Measurements from ENCODE around the gene SPOCK2. TPM values are rescaled to one million over a fixed set of nuclear protein-coding genes. Genes with fewer than 3 reads are reported as not detected.

Gene SPOCK2
- total and polyA plus RNA-seq, 2 of the 13 experiments (the other 11 are each of a cell fraction or from before 2014, with no cell fraction given), result 8.6 to 30.6 TPM

DNA sequence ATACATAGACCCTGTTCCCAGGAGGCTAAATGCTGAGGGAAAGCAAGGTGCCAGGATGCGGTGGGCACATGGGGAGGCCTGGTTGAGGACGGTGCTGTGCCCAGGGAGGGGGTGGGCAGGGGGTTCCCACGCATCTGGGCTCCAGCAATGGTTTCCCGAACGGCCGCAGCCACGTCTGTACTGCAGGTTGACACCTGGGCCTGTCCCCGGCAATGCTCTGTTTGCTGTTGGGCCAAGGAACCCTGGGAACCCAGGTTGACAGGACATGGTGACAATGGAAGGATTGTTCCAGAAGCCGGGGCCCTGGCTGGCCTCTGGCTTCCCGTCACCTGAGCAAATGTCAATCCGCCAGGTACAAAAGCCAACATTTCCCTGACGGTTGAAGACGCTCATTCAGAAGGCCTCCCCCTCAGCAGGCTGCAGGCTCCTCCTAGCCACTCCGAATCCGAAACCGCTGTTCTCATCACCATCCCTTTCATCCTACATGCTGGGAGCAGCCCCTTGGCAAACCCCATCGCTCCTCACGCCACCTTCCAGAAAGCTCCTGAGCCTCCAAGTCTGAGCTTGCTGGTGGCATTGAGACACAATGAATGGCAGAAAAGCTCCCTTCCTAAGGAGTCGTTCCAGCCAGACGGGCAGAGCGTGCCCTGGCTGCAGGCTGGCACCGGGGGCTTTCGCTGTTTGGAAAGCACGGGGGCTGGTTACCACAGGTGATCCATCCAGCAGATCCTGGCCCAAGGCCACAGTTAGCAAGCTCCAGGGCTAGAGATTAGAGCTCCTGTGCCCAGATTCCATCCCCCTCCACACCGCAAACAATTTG, 31.2 kb downstream of the SPOCK2 start (continued):
- TF ChIP-seq DPF2 (CRISPR knock-in tag; IDR thresholded peaks at IDR 0.05; ENCODE audit: borderline replicate concordance, low read depth) (peak; percentile 41; the same call in 1 of the 2 replicates), TFDP2 (CRISPR knock-in tag; IDR thresholded peaks at IDR 0.05) (peak; percentile 45; the same call in 1 of the 2 replicates), ZNF781 (CRISPR knock-in tag; IDR thresholded peaks at IDR 0.05; ENCODE audit: borderline replicate concordance, not compliant biosample characterization) (no peak), AHDC1 (CRISPR knock-in tag; IDR thresholded peaks at IDR 0.05; ENCODE audit: borderline replicate concordance) (peak; percentile 54; the same call in 1 of the 2 replicates), ZNF503 (CRISPR knock-in tag; IDR thresholded peaks at IDR 0.05) (no peak), CTCF (CRISPR knock-in tag; IDR thresholded peaks at IDR 0.05) (no peak), AGO1 (IDR thresholded peaks at IDR 0.05; ENCODE audit: low read depth, low read length, poor library complexity, severe bottlenecking) (peak; percentile 36), ZNF607 (CRISPR knock-in tag; IDR thresholded peaks at IDR 0.05; ENCODE audit: borderline replicate concordance) (0 out of 2 replicates have a peak, but pooled peaks have one; percentile 64), SRSF1 (optimal IDR thresholded peaks at IDR 0.05; ENCODE audit: low read depth, low read length) (no peak), ZBTB37 (CRISPR knock-in tag; IDR thresholded peaks at IDR 0.05) (0 out of 2 replicates have a peak, but pooled peaks have one; percentile 38), HOXA3 (CRISPR knock-in tag; IDR thresholded peaks at IDR 0.05) (peak; percentile 88)

All from HepG2 (cell line).